Activated T-cell treated with anti-CD3 and anti-CD28 coated beads for 48 hours (primary cell): ENCODE results near the gene CENPX.

Experiments
- DNase-seq: peaks from one replicate; pipeline ENCODE4 v3.0.0-alpha.2; 2020; ENCODE audit warnings: low read depth

CENPX gene

GRCh38 chr17:81980707-81981343 is 41.9 kb downstream of the CENPX start:
- DNase-seq, result no peak

GRCh38 chr17:81980122-81980521 is 42.6 kb downstream of the CENPX start:
- no peak for DNase-seq

GRCh38 chr17:81978524-81979298 is 44.0 kb downstream of the CENPX start:
- no peak for DNase-seq

- peak; percentile 90 for DNase-seq
Measured at GRCh38 chr17:81977211-81977808, 45.4 kb downstream of the CENPX start, which contains the start of gene ASPSCR1. Gene ASPSCR1 (plus strand): TSS chr17:81977629. CDS start chr17:81977647, 18 bp downstream.

GRCh38 chr17:81976332-81977210 is 46.1 kb downstream of the CENPX start:
- peak; percentile 35 for DNase-seq

- DNase-seq, result no peak
Measured at GRCh38 chr17:81973432-81973831, 49.2 kb downstream of the CENPX start.

- no peak for DNase-seq
Measured at GRCh38 chr17:81968850-81969812, 53.5 kb downstream of the CENPX start.
